GM21576 (cell line): Measurements from ENCODE around the gene TMEM135.
"Not testable (repeated sequence)": the region's sequence is repeated elsewhere in the genome, so short reads cannot be mapped to it uniquely, and the experiment has no call there.

Experiments used
- ATAC-seq: cut with Tn5 transposase; IDR thresholded peaks from one replicate; pipeline ENCODE4 v1.9.1; 2021; ENCODE audit warnings: mild to moderate bottlenecking, moderate library complexity; ENCODE audit not compliant: unreplicated experiment

The TMEM135 gene

DNA sequence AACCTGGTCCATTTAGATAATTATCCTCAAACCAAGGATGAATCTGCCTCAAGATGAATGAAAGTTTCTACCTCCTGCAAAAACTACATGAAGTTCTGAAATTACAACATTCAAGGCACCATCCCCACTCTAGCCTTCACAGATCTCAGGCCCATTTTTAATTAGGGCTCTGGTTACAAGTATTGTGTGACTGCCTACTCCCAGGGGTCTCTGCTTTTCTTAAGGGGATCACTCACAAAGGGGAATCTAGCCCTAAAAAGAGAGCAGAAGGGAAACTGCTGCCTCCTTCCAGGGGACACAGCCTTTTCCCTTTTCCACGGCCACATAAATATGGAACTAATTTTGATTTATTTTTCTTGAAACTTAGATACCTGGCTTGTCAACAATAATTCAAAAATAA is 17.4 kb upstream of the TMEM135 start:
- ATAC-seq, result no peak

GRCh38 chr11:87020764-87021365 is 16.9 kb upstream of the TMEM135 start:
- ATAC-seq, result no peak

- ATAC-seq, result peak; percentile 52
These were observed 15.5 kb upstream of the TMEM135 start for GRCh38 chr11:87022254-87022653.

DNA sequence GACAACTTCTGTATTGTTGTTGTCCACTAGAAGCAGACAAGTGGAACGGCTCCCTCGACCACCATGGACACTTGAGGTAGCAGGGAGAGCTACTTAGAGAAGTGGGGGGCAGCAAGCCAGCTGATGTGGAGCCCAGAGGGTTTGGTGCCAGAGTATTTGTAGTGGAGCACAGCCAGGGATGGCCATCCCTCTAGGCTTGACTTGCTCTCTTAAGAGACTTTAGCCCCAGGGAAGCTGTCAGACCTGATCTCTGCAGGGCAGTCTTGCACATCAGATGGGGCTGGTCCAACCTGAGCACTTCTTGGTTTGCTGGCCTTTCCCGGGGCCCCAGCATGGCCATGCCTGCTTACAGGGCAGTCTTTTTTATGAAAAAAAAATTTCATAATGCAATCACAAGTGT is 15.0 kb upstream of the TMEM135 start:
- no peak for ATAC-seq

- not testable (repeated sequence) for ATAC-seq
These were observed 11.3 kb upstream of the TMEM135 start for GRCh38 chr11:87026415-87026814.

- ATAC-seq, result peak; percentile 49
These were observed 7.2 kb upstream of the TMEM135 start for GRCh38 chr11:87030458-87031054.

GRCh38 chr11:87031433-87032170 is 6.1 kb upstream of the TMEM135 start:
- ATAC-seq, result no peak

- no peak for ATAC-seq
These were observed 4.2 kb upstream of the TMEM135 start for GRCh38 chr11:87033561-87033960.

DNA sequence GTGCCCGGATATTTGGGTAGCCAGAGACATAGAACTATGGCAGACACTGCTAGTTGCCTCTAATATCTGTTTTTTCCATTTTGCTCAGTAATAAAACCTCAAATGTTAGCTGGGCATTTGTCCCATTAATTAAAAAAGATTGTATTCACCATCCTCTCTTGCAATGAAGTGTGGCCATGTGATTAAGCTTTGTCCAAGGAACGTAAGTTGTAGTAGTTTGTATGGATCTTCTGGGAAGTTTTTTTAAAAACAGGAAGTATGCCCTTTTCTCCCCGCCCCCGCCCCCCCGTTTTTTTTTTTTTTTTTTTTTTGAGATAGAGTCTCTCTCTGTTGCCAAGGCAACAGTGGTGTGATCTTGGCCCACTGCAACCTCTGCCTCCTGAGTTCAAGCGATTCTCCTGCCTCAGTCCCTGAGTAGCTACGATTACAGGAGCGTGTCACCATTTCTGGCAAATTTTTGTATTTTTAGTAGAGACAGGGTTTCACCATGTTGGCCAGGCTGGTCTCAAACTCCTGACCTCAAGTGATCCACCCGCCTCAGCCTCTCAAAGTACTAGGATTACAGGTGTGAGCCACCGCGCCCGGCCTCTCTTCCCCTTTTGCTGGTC is 1.7 kb upstream of the TMEM135 start:
- no peak for ATAC-seq

DNA sequence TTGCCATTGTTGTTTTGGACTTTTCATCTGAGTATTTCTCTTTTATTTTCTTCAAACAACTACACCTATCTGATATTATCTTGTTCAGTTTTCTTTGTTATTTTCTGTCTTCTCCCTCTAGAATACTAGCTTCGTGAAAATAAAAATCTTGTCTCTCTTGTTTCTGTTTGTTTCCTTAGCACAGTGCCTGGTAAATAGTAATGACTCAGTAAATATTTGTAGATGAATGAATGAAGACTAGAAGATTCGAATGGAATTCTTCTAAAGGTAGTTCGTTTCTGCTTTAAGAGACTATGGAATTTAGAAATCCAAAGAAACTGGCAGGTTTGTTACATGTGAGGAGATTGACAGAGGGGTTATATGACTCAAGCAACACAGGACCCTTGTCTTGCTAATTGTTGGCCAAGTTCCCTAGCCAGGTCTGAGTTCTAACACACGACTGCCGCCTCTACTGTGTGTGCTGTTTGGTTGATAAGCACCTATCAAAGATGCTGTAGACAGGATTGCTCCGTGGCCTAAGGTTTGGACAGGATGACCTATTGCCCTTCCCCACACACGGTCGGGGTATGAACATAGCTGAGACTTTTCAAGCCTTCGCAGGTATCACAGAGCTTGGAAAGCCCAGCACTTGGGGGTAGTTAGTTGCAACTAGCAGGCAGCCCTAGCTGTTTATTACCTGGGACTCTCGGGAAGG is 831 bp upstream of the TMEM135 start:
- no peak for ATAC-seq

DNA sequence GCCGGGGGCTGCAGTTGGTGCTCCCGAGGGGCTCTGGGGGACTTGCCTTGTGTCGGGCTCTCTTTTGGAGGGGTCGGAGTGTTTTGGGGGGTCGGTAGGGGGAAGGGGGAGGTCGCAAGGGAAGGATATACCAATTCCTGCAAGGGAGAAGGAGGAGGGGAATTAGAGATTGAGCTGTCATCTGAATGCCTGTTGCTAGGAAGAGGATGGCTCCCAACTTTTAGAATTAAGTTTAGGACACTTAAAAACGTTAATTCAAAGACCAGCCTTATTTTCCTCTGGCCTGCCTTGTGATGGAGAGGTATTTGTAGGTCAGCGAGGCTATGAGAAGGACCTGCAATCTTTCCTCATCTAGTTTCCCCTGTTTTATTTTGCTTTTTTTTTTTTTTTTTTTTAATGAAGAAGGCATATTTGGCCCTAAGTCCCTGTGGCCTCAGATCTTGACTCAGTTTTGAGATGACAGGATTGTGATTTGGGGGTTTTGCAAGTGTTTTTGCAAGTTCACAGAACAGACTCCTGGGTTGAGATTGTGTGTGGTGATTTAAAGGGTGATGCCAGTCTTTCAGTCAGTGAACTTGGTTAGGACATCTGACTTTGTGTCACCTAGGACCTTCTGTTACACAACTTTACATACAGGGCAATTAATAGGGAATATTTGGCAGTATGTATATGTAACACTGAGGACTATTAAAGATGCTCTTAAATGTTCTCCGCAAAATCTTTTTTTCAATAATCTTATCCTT is 672 bp downstream of the TMEM135 start:
- no peak for ATAC-seq

DNA sequence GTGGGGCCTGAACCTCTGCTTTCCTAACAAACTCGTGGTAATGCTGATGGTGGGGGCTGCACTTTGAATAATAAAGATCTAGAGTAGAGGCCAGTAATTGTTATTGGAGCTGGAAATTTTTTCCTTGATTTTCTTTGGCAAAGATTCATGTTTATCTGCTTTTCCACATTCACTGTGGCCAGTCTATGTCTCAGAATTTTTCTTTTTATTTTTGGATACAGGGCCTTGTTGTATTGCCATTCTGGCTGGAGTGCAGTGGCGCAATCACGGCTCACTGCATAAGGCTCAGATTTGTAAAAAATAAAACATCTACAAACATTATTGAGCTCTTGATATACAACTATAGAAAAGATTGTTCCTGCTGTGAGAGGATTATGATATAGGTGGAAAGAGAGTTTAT is 1.6 kb downstream of the TMEM135 start:
- ATAC-seq, result no peak

- no peak for ATAC-seq
These were observed 6.2 kb downstream of the TMEM135 start for GRCh38 chr11:87043894-87044293.

DNA sequence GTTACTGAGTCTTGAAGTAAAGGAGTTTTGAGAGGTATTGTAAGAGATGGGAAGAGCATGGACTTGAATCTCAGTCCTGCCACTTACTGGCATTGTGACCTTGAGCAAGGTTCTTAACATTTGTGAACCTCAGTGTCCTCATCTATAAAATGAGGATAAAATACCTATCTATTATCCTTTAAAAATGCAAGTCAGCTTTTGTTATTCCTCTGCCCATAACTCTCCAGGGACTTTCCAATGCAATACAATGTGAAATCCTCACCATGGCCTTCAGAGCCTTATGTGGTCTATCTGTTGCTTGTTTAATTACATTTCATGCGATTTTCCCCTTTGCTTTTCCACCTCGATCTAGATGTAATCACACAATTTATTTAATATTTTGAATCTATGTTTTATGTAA is 9.1 kb downstream of the TMEM135 start:
- no peak for ATAC-seq

DNA sequence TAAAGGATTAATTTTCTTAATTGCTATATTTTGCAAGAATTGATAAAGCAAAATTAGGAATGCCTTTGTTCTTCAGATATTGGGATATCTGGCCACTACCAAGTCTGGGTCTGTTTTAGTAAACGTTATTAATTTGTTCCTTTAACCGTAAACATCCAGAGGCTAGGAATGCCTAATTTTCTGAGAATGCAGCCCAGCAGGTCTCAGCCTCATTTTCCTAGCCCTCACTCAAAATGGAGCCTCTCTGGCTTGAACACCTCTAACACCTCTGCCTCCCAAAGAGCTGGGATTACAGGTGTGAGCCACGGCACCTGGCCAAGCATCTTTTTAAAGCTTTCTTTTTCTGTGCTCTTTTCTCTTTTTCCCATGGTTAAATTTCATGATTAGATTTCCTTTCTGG is 18.4 kb downstream of the TMEM135 start:
- no peak for ATAC-seq

- no peak for ATAC-seq
These were observed 20.0 kb downstream of the TMEM135 start for GRCh38 chr11:87057749-87058148.

- no peak for ATAC-seq
These were observed 22.1 kb downstream of the TMEM135 start for GRCh38 chr11:87059596-87060390.

DNA sequence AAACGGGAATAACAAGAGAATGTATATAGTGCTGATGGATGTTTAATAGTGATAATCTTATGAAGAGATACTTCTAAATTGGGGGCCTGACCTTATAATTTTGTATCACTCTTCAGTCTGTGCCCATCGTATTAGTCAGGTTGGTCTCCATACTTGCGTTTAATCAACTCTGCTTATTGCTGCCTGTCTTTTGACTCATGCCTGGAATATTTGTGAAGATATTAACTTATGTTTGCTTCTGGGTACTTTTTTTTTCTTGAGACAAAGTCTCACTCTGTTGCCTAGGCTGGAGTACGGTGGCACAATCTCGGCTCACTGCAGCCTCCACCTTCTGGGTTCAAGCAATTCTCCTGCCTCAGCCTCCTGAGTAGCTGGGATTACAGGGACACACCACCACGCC is 24.0 kb downstream of the TMEM135 start:
- no peak for ATAC-seq

GRCh38 chr11:87063982-87064381 is 26.2 kb downstream of the TMEM135 start:
- ATAC-seq, result no peak

GRCh38 chr11:87072787-87073186 is 35.1 kb downstream of the TMEM135 start:
- ATAC-seq, result no peak
